Heart left ventricle (tissue), 13 donors: ENCODE measurements around the gene SYNJ1.

Source experiments
- CTCF ChIP-seq, 12 donors: fragments of 200-600 bp; sonication (generic) in 4 of 12; IDR thresholded peaks; one replicate each; pipeline versions ENCODE4 v1.5.0 to v1.8.0; 2018 to 2022; ENCODE audit warnings: antibody characterized with exemption in 12 of 12, mild to moderate bottlenecking in 5 of 12
- POLR2A ChIP-seq, 2 donors: fragments of 450-650 bp; IDR thresholded peaks; one replicate each; pipeline ENCODE4 v1.6.1; 2017; ENCODE audit warnings: antibody characterized with exemption in 2 of 2, mild to moderate bottlenecking in 2 of 2, moderate library complexity in 2 of 2
- donor health status: ischemic (EF 13 %, LVEDD 7.1; RV severe dilation, severe dysfunction).
- donor health status: DM: no; HTN: yes; CAD: no.
- donor health status: DM: no; HTN: no; CAD: no.
- donor health status: ischemic (EF 25% LVEDD 6.9; RV normal size, moderate dysfunction).
- donor health status: ischemic (EF 25% LVEDD 5.7; RV mildly dilated, moderate dysfunction).
- donor health status: ischemic (EF 35%, LVEDD 5.7; RV mildly dilated, moderate dysfunction).
- donor health status: nonischemic (EF 11% LVEDD 7.7; RV severe dilation, severe dysfunction).
- donor health status: DM: yes; HTN: yes; CAD: no.
- donor health status: PGD.
- donor health status: ischemic (EF 29% LVEDD 5.4; RV normal size, mild dysfunction).
- donor health status: nonischemic (EF 23%, LVEDD 6.1; RV moderate dilation, normal function).

- TF ChIP-seq CTCF (IDR thresholded peaks at IDR 0.05) (no peak), POLR2A (IDR thresholded peaks at IDR 0.05) (no peak)
Observed at GRCh38 chr21:32645261-32646182, 82.3 kb downstream of the SYNJ1 start.
